HEK293 (cell line): ENCODE data around the gene CDK5.

Experiments
- EGR2 ChIP-seq: fragments of 450-650 bp; formaldehyde crosslinking; IDR thresholded peaks from 2 replicates; pipeline ENCODE4 v1.5.1; 2016; ENCODE audit warnings: low read depth, missing biosample characterization, missing genetic modification characterization
- GLIS2 ChIP-seq: fragments of 450-650 bp; formaldehyde crosslinking; IDR thresholded peaks from 2 replicates; pipeline ENCODE4 v1.5.1; 2016; ENCODE audit warnings: missing biosample characterization, missing genetic modification characterization
- IKZF3 ChIP-seq: fragments of 450-650 bp; IDR thresholded peaks from 2 replicates; pipeline ENCODE4 v1.5.0; 2018; ENCODE audit warnings: missing biosample characterization, mild to moderate bottlenecking, missing genetic modification characterization, moderate library complexity
- MYNN ChIP-seq: fragments of 450-650 bp; formaldehyde crosslinking; IDR thresholded peaks from 2 replicates; pipeline ENCODE4 v1.5.1; 2016; ENCODE audit warnings: missing biosample characterization, missing genetic modification characterization, borderline replicate concordance
- OSR2 ChIP-seq: fragments of 450-650 bp; formaldehyde crosslinking; IDR thresholded peaks from 2 replicates; pipeline ENCODE4 v1.5.1; 2016; ENCODE audit warnings: missing biosample characterization, missing genetic modification characterization
- TSHZ1 ChIP-seq: fragments of 450-650 bp; formaldehyde crosslinking; IDR thresholded peaks from 2 replicates; pipeline ENCODE4 v1.5.1; 2016; ENCODE audit warnings: missing biosample characterization, missing genetic modification characterization, borderline replicate concordance
- YY1 ChIP-seq: fragments of 450-650 bp; formaldehyde crosslinking; IDR thresholded peaks from 2 replicates; pipeline ENCODE4 v1.5.1; 2018; ENCODE audit warnings: missing biosample characterization, missing genetic modification characterization
- ZBTB7A ChIP-seq: fragments of 450-650 bp; formaldehyde crosslinking; IDR thresholded peaks from 2 replicates; pipeline ENCODE4 v1.5.1; 2016; ENCODE audit warnings: low read depth, missing biosample characterization, missing genetic modification characterization
- ZBTB8A ChIP-seq: fragments of 450-650 bp; formaldehyde crosslinking; IDR thresholded peaks from 2 replicates; pipeline ENCODE4 v1.5.1; 2016; ENCODE audit warnings: missing biosample characterization, missing genetic modification characterization
- ZNF10 ChIP-seq: fragments of 450-650 bp; formaldehyde crosslinking; IDR thresholded peaks from 2 replicates; pipeline ENCODE4 v1.5.1; 2017; ENCODE audit warnings: missing biosample characterization, missing genetic modification characterization
- ZNF133 ChIP-seq: fragments of 450-650 bp; formaldehyde crosslinking; IDR thresholded peaks from 2 replicates; pipeline ENCODE4 v1.5.1; 2016; ENCODE audit warnings: missing biosample characterization, missing genetic modification characterization
- ZNF138 ChIP-seq: fragments of 450-650 bp; formaldehyde crosslinking; IDR thresholded peaks from 2 replicates; pipeline ENCODE4 v1.5.1; 2016; ENCODE audit warnings: missing biosample characterization, missing genetic modification characterization, borderline replicate concordance
- ZNF148 ChIP-seq: fragments of 450-650 bp; formaldehyde crosslinking; IDR thresholded peaks from 2 replicates; pipeline ENCODE4 v1.5.0; 2017; ENCODE audit warnings: missing biosample characterization, missing genetic modification characterization, borderline replicate concordance
- ZNF157 ChIP-seq: fragments of 450-650 bp; formaldehyde crosslinking; IDR thresholded peaks from 2 replicates; pipeline ENCODE4 v1.5.1; 2016; ENCODE audit warnings: missing biosample characterization, missing genetic modification characterization
- ZNF394 ChIP-seq: fragments of 450-650 bp; formaldehyde crosslinking; IDR thresholded peaks from 2 replicates; pipeline ENCODE4 v1.5.1; 2016; ENCODE audit warnings: missing biosample characterization, missing genetic modification characterization, mild to moderate bottlenecking, moderate library complexity, borderline replicate concordance
- ZNF423 ChIP-seq: fragments of 450-650 bp; formaldehyde crosslinking; IDR thresholded peaks from 2 replicates; pipeline ENCODE4 v1.5.1; 2016; ENCODE audit warnings: missing biosample characterization, missing genetic modification characterization
- ZNF513 ChIP-seq: fragments of 450-650 bp; IDR thresholded peaks from 2 replicates; pipeline ENCODE4 v1.5.1; 2018; ENCODE audit warnings: missing biosample characterization, missing genetic modification characterization
- ZNF530 ChIP-seq: fragments of 450-650 bp; formaldehyde crosslinking; IDR thresholded peaks from 2 replicates; pipeline ENCODE4 v1.5.1; 2016; ENCODE audit warnings: low read depth, missing biosample characterization, missing genetic modification characterization
- ZNF555 ChIP-seq: fragments of 450-650 bp; formaldehyde crosslinking; conservative IDR thresholded peaks from 2 replicates; pipeline ENCODE4 v1.5.1; 2017; ENCODE audit warnings: missing biosample characterization, mild to moderate bottlenecking, missing genetic modification characterization, inconsistent platforms
- ZNF558 ChIP-seq: fragments of 450-650 bp; formaldehyde crosslinking; IDR thresholded peaks from 2 replicates; pipeline ENCODE4 v1.5.1; 2016; ENCODE audit warnings: missing biosample characterization, missing genetic modification characterization
- ZNF600 ChIP-seq: fragments of 450-650 bp; formaldehyde crosslinking; IDR thresholded peaks from 2 replicates; pipeline ENCODE4 v1.5.1; 2016; ENCODE audit warnings: missing biosample characterization, missing genetic modification characterization
- ZNF658 ChIP-seq: fragments of 450-650 bp; formaldehyde crosslinking; IDR thresholded peaks from 2 replicates; pipeline ENCODE4; 2016; ENCODE audit warnings: missing biosample characterization, missing genetic modification characterization
- ZSCAN18 ChIP-seq: fragments of 450-650 bp; formaldehyde crosslinking; IDR thresholded peaks from 2 replicates; pipeline ENCODE4 v1.5.1; 2016; ENCODE audit warnings: missing biosample characterization, missing genetic modification characterization
- TF ChIP-seq, protein P1 (sequence below): fragments of 450-650 bp; formaldehyde crosslinking; IDR thresholded peaks from 2 replicates; pipeline ENCODE4 v1.5.1; 2016; ENCODE audit warnings: missing biosample characterization, missing genetic modification characterization
- TF ChIP-seq, protein P2 (sequence below): fragments of 450-650 bp; formaldehyde crosslinking; IDR thresholded peaks from 2 replicates; pipeline ENCODE4 v1.5.1; 2016; ENCODE audit warnings: missing biosample characterization, missing genetic modification characterization
- TF ChIP-seq, protein P3 (sequence below): IDR thresholded peaks from 2 replicates; pipeline ENCODE4 v1.6.1; 2011; ENCODE audit warnings: mild to moderate bottlenecking, low read depth, low read length, borderline replicate concordance

The CDK5 gene

GRCh38 chr7:151085691-151086620 lies 28.3 kb upstream of the CDK5 start, which contains the start of gene AGAP3 (continued):
- peak; percentile 66 for TF ChIP-seq ZNF513 (tag by site-specific recombination)
- TF ChIP-seq ZSCAN18 (tag by site-specific recombination), result no peak
- TF ChIP-seq, protein P1, sequence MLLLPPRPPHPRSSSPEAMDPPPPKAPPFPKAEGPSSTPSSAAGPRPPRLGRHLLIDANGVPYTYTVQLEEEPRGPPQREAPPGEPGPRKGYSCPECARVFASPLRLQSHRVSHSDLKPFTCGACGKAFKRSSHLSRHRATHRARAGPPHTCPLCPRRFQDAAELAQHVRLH, result no peak
- TF ChIP-seq ZNF423 (tag by site-specific recombination), result peak; percentile 92
- TF ChIP-seq ZNF148 (tag by site-specific recombination), result no peak
- TF ChIP-seq ZBTB7A (tag by site-specific recombination), result no peak
- TF ChIP-seq ZBTB8A, result peak; percentile 91
- TF ChIP-seq ZNF658 (tag by site-specific recombination), result no peak
- no peak for TF ChIP-seq OSR2 (tag by site-specific recombination)
- TF ChIP-seq MYNN (tag by site-specific recombination), result no peak
- peak; percentile 96 for TF ChIP-seq GLIS2
- no peak for TF ChIP-seq ZNF138 (tag by site-specific recombination)
- peak; percentile 77 for TF ChIP-seq IKZF3 (tag by site-specific recombination)
- no peak for TF ChIP-seq ZNF558 (tag by site-specific recombination)
- peak; percentile 86 for TF ChIP-seq ZNF394 (tag by site-specific recombination)
- TF ChIP-seq YY1 (tag by site-specific recombination), result no peak
- no peak for TF ChIP-seq ZNF157
- TF ChIP-seq, protein P2, sequence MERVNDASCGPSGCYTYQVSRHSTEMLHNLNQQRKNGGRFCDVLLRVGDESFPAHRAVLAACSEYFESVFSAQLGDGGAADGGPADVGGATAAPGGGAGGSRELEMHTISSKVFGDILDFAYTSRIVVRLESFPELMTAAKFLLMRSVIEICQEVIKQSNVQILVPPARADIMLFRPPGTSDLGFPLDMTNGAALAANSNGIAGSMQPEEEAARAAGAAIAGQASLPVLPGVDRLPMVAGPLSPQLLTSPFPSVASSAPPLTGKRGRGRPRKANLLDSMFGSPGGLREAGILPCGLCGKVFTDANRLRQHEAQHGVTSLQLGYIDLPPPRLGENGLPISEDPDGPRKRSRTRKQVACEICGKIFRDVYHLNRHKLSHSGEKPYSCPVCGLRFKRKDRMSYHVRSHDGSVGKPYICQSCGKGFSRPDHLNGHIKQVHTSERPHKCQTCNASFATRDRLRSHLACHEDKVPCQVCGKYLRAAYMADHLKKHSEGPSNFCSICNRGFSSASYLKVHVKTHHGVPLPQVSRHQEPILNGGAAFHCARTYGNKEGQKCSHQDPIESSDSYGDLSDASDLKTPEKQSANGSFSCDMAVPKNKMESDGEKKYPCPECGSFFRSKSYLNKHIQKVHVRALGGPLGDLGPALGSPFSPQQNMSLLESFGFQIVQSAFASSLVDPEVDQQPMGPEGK (tag by site-specific recombination), result peak; percentile 89
- TF ChIP-seq, protein P3, sequence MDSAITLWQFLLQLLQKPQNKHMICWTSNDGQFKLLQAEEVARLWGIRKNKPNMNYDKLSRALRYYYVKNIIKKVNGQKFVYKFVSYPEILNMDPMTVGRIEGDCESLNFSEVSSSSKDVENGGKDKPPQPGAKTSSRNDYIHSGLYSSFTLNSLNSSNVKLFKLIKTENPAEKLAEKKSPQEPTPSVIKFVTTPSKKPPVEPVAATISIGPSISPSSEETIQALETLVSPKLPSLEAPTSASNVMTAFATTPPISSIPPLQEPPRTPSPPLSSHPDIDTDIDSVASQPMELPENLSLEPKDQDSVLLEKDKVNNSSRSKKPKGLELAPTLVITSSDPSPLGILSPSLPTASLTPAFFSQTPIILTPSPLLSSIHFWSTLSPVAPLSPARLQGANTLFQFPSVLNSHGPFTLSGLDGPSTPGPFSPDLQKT, result no peak
- TF ChIP-seq ZNF530 (tag by site-specific recombination), result no peak
- TF ChIP-seq EGR2 (tag by site-specific recombination), result peak; percentile 95
- no peak for TF ChIP-seq ZNF555
- TF ChIP-seq ZNF600 (tag by site-specific recombination), result peak; percentile 72; the same call in 1 of the 2 replicates
- TF ChIP-seq TSHZ1 (tag by site-specific recombination), result no peak
- TF ChIP-seq ZNF133 (tag by site-specific recombination), result no peak
- TF ChIP-seq ZNF10 (tag by site-specific recombination), result no peak
